Central memory CD8-positive, alpha-beta T cell (primary cell): Measurements from ENCODE around the gene ENPP6.

Source experiments
- ATAC-seq: fragments of 150-1000 bp; cut with Tn5 transposase; replicated peaks from 2 replicates; pipeline ENCODE4 v1.10.0; 2022; ENCODE audit warnings: mild to moderate bottlenecking, moderate FRiP score, moderate number of reproducible peaks; ENCODE audit not compliant: poor library complexity, severe bottlenecking; ENCODE audit errors: extremely low read depth
- DNase-seq, 2 donors: peaks; one replicate each; pipeline ENCODE4 v3.0.0; 2021; ENCODE audit warnings: low spot score in 2 of 2
- H3K27ac Mint-ChIP-seq: one replicate; pipeline ENCODE4 v1.8.0; 2022; ENCODE audit warnings: low read depth, mild to moderate bottlenecking, moderate library complexity, mixed read lengths
- H3K27me3 Mint-ChIP-seq: one replicate; pipeline ENCODE4 v1.8.0; 2022; ENCODE audit warnings: mixed read lengths
- H3K36me3 Mint-ChIP-seq: one replicate; pipeline ENCODE4 v1.8.0; 2022; ENCODE audit warnings: mild to moderate bottlenecking, moderate library complexity, mixed read lengths; ENCODE audit not compliant: insufficient read depth
- H3K4me1 Mint-ChIP-seq: one replicate; pipeline ENCODE4 v1.8.0; 2022; ENCODE audit warnings: mixed read lengths
- H3K4me3 Mint-ChIP-seq: one replicate; pipeline ENCODE4 v1.8.0; 2022; ENCODE audit warnings: mild to moderate bottlenecking, moderate library complexity, mixed read lengths
- H3K9me3 Mint-ChIP-seq: one replicate; pipeline ENCODE4 v1.8.0; 2022; ENCODE audit warnings: mixed read lengths

The ENPP6 gene

DNA sequence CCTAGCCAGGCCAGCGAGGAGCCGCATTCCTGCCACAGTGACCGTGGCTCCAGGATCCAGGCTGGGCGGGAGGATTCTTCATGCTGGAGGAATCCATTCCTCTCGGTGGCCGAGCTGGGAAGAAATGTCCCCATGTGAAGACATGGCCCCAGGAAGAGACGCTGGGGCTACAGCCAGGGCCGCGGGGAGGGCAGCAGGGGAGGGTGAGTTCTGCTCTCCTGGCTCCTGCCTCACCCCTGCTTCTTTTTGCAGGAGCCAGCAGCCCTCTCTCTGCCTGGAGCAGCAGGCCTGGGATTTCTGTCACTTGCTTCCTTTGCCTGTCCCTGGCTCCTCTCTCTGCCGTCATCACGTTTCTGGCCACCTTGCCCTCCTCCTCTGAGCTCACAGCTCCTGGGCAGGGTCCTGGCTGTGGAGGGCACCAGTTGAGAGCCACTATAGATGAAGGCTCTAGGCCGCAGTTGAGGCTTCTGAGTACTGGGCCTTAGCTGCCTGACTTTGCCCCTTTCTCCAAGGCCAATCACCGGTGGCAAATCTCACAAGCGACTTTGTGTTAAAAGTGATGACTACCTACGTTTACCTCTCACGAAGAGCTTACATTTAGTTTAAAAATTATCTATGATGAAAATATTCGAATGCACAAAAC is 48.3 kb downstream of the ENPP6 start:
- peak overlapping the region; percentile 68 for H3K27ac Mint-ChIP-seq
- no peaks in the 10 kb centered on the region for H3K9me3 Mint-ChIP-seq
- no peaks in the 10 kb centered on the region for H3K36me3 Mint-ChIP-seq
- H3K4me3 Mint-ChIP-seq, result no peak overlapping the region
- ATAC-seq (no peak), DNase-seq (no peak)
- H3K4me1 Mint-ChIP-seq, result peaks cover 6% of the 10 kb centered on the region
- peaks cover 96% of the 10 kb centered on the region for H3K27me3 Mint-ChIP-seq

DNA sequence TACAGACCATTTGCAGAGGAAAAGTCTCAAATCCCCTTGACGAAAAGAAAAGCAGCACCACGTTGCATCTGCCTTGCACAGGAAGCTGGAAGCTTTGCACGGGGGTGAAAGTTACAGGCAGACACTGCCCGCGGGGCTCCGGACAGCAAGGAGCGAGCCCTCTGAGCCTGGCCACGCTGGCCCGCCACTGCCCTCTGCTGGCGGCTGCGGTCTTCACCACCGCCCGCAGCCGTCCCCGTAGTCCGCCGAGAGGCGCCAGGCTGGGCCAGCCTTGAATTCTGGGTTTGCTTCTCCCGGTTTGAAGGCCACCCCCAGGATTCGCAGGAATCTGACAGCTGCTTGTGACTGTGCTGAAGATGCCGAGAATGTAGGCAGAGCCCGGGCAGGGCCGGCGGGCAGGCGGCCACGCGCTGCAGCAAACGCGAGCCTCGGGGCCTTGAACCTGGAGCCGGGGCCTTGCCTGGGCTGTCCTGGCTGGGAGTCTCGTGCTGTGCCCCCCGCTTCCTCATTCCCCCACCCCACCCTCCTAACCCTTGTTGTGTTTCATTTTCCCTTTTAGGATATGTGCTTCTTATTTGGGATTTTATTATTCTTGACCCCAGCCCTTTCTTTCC is 49.2 kb downstream of the ENPP6 start:
- DNase-seq, result peak in 1 of 2 donors; percentile 37
- H3K36me3 Mint-ChIP-seq, result no peaks in the 10 kb centered on the region
- no peak overlapping the region for H3K4me3 Mint-ChIP-seq
- no peaks in the 10 kb centered on the region for H3K9me3 Mint-ChIP-seq
- peak overlapping the region; percentile 68 for H3K27ac Mint-ChIP-seq
- H3K4me1 Mint-ChIP-seq, result peaks cover 6% of the 10 kb centered on the region
- peaks cover 93% of the 10 kb centered on the region for H3K27me3 Mint-ChIP-seq
- no peak for ATAC-seq

DNA sequence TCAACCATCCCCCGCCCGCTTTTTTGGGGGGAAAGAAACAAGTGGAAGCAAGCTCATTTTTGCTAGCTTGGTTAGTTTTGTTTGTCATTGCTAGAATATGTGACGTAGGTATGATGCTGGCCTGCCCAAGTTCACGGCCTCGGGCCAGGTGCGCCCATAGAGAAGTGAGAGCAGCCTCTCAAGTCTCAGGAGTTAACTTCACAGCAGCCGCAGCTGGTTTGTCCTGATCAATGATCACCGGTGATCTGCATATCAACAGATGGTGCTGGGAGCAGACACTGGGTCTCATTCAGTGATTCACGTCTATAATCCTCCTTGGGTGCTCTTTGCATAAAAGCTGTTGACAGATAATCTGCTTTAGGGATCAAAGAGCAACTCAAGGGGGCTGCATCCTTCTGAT is 50.1 kb downstream of the ENPP6 start:
- Mint-ChIP-seq H3K4me1 (peaks cover 6% of the 10 kb centered on the region), H3K27ac (no peak overlapping the region), H3K27me3 (peaks cover 88% of the 10 kb centered on the region), H3K36me3 (no peaks in the 10 kb centered on the region), H3K4me3 (no peak overlapping the region), H3K9me3 (no peaks in the 10 kb centered on the region)
- ATAC-seq, result no peak
- DNase-seq, result no peak

DNA sequence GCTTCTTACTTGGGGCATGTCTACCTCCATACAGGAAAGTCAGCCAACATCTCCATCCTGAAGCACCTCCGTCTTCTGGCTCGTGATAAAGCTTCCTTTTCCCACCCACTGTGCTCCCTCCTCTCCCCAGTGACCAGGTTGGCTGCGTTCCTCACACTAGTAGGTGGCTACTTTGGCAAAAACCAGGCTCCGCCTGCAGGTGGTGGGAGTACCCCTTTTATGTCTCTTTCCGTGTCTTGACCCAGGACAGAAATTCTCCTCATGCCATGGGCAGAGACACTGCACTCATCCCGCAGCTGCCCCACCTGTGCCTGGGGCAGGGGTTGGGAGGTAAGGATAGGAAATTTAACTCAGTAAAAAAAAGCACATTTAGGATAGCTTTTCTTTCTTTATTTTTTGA is 50.9 kb downstream of the ENPP6 start:
- H3K27me3 Mint-ChIP-seq, result peaks cover 88% of the 10 kb centered on the region

DNA sequence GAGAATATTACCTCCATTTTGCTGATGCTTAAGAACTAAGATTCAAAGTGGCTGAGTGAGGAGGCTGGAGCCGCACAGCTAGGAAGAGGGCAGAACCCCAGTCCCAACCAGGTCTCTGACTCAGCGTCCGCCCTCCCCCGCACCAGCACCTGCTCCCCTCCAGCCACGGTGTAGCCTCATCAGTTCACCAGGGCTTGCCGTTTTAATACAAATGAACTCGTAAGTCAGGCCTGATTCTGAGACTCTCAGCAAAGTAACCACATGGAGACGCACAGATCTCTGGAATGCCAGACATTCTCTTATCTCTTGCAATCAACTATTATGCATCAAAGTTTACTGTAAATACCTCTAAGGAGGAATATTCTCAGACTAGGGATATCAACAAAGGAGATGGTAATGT is 52.4 kb downstream of the ENPP6 start:
- Mint-ChIP-seq H3K27me3 (peaks cover 88% of the 10 kb centered on the region), H3K9me3 (no peaks in the 10 kb centered on the region), H3K27ac (no peak overlapping the region), H3K4me3 (no peak overlapping the region), H3K36me3 (no peaks in the 10 kb centered on the region), H3K4me1 (peaks cover 6% of the 10 kb centered on the region)
- no peak for DNase-seq
- ATAC-seq, result no peak

More for the DNA sequence above, 50.9 kb downstream of the ENPP6 start:
- ATAC-seq (no peak), DNase-seq (no peak)
- no peak overlapping the region for H3K4me3 Mint-ChIP-seq
- no peak overlapping the region for H3K27ac Mint-ChIP-seq
- H3K9me3 Mint-ChIP-seq, result no peaks in the 10 kb centered on the region
- H3K4me1 Mint-ChIP-seq, result peaks cover 6% of the 10 kb centered on the region
- no peaks in the 10 kb centered on the region for H3K36me3 Mint-ChIP-seq

DNA sequence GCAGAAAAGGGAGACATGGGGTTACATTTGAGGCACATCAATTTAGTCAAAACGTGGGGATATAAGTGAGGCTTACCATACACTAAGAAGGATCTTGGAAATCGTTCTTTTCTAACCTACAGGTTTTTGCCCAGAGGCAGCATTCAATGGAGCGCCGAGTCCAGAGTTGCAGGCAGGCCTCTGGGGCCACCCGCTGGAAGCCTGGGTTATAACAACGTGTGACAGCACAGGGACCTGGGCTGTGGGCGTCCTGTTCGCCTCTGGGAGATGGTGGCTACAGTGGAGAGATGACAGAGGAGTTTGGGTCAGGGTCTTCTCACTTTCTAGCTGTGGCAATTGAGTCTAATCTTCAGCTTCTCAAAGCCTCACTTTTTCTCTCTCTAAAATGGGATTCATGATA is 53.9 kb downstream of the ENPP6 start:
- no peaks in the 10 kb centered on the region for H3K9me3 Mint-ChIP-seq
- DNase-seq, result no peak
- H3K27ac Mint-ChIP-seq, result no peak overlapping the region
- H3K36me3 Mint-ChIP-seq, result no peaks in the 10 kb centered on the region
- peaks cover 2% of the 10 kb centered on the region for H3K4me1 Mint-ChIP-seq
- H3K27me3 Mint-ChIP-seq, result peaks cover 83% of the 10 kb centered on the region
- no peak overlapping the region for H3K4me3 Mint-ChIP-seq
- ATAC-seq, result no peak

DNA sequence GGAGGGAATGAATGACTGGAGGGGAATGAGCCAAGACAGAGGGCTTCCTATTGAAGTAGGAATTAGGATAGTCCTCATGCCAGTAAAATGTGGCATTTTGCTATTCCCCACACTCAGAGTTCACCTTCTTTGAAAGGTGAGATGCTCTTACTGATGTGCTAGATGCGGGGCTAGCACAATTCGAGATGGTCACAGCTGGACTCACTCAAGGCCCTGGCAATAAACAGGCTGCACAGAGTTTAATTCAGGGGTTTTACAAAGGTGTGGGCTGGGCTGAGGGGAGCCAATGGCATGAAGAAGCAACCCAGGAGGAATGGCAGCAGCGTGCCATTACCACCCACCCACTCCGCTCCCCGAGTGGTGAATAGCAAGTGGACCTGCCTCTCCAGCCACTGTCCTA is 55.1 kb downstream of the ENPP6 start:
- Mint-ChIP-seq H3K4me3 (no peak overlapping the region), H3K4me1 (no peaks in the 10 kb centered on the region)
- no peak for DNase-seq

DNA sequence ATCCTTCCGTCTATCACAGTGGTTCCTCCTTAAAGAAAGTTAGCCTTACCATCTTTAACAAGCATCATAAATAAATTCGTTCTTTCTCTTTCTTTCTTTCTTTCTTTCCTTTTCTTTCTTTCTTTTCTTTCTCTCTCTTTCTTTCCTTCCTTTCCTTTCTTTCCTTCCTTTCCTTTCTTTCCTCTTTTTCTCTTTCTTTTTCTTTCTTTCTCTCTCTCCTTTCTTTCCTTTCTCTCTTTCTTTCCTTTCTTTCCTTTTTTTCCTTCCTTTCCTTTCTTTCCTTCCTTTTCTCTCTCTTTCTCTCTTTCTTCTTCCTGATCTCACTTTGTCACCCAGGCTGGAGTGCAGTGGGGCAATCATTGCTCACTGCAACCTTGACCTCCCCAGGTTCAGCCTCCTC is 60.4 kb downstream of the ENPP6 start:
- no peak overlapping the region for H3K4me3 Mint-ChIP-seq
- H3K27ac Mint-ChIP-seq, result peak overlapping the region; percentile 84
- peaks cover 3% of the 10 kb centered on the region for H3K36me3 Mint-ChIP-seq
- ATAC-seq, result no peak
- H3K27me3 Mint-ChIP-seq, result peaks cover 64% of the 10 kb centered on the region
- DNase-seq, result no peak
- H3K9me3 Mint-ChIP-seq, result no peaks in the 10 kb centered on the region
- H3K4me1 Mint-ChIP-seq, result no peaks in the 10 kb centered on the region

More for the DNA sequence above, 55.1 kb downstream of the ENPP6 start:
- no peak for ATAC-seq
- peaks cover 84% of the 10 kb centered on the region for H3K27me3 Mint-ChIP-seq
- no peaks in the 10 kb centered on the region for H3K9me3 Mint-ChIP-seq
- no peak overlapping the region for H3K27ac Mint-ChIP-seq
- H3K36me3 Mint-ChIP-seq, result no peaks in the 10 kb centered on the region

DNA sequence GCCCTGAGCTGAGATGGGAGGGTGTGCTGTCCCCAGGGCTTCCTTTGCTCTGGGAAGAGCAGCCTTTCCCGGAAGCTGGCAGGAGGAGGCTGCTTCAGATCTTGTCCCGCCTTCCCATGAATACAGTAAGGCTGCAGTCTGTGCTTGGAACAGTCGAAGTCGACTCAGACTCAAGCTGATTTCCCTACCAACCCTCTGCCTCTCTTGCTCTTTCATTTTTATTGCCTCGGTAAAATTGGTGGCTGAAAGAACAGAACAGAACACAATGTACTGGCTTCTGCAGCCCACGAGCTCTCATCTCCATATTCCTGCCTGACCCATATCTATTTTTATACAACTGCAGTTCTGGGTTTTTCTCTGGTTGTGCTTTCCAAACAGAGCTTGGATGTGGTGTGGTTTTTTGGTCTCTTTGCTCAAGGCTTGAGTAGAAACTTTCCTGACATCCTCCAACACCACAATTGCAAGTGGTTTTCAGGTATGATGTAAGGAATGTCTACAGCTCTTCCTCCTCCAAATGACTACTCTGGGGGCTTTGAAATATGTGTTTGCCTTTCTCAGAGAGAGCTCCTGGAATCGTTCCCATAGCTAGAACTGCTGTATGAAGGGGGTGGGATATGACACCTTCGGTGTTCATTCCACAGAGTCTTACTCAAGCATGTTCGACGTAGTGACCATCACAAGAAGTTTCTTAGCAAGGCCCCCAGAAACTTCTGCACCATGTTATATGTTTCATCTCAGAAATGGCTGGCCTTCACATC is 61.3 kb downstream of the ENPP6 start:
- Mint-ChIP-seq H3K36me3 (peaks cover 3% of the 10 kb centered on the region), H3K4me3 (no peak overlapping the region)

DNA sequence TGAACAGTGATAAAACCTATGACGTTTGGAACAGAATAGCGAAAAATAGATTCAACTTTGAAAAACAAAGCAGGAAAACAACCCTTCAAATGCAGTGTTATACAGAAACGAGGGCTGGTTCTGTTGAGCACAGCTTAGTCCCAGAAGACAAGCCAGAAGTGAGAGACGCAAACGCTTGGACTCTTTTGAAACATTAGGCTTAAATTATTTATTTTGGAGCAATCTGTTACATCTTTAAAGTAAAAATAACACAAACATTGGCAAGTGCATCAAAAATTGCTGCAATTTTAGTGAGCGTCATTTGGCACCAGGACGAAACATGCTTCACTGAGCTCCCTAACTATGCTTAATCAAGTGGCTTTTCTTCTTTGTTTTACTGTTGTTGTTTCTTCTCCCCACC is 63.5 kb downstream of the ENPP6 start:
- H3K4me1 Mint-ChIP-seq, result no peaks in the 10 kb centered on the region
- H3K27me3 Mint-ChIP-seq, result peaks cover 45% of the 10 kb centered on the region
- DNase-seq (no peak), ATAC-seq (no peak)
- peaks cover 3% of the 10 kb centered on the region for H3K36me3 Mint-ChIP-seq
- H3K9me3 Mint-ChIP-seq, result no peaks in the 10 kb centered on the region
- H3K27ac Mint-ChIP-seq, result no peak overlapping the region
- no peak overlapping the region for H3K4me3 Mint-ChIP-seq

More for the DNA sequence above, 61.3 kb downstream of the ENPP6 start:
- Mint-ChIP-seq H3K4me1 (no peaks in the 10 kb centered on the region), H3K9me3 (no peaks in the 10 kb centered on the region), H3K27me3 (peaks cover 61% of the 10 kb centered on the region), H3K27ac (no peak overlapping the region)
- no peak for DNase-seq
- no peak for ATAC-seq

DNA sequence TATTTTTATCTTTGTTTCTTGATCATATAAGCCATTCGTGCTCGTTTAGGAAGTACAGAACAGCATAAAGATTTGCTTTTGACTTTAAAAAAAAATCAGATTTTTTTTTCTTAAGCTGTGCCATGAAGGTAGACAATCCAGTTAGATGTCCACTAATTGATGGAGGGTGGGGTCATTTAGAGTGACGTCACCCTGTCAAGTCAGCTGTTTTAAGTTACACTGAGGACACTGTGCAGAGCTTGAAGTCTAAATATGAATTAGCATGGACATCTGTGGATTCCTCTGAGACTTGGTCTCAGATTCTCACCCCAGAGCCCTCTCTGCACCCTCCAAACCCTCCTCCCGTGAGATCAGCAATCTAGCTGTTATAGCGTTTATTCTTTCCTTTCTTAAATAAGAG is 63.9 kb downstream of the ENPP6 start:
- ATAC-seq (no peak), DNase-seq (no peak)
- H3K9me3 Mint-ChIP-seq, result no peaks in the 10 kb centered on the region
- H3K4me1 Mint-ChIP-seq, result no peaks in the 10 kb centered on the region
- peaks cover 3% of the 10 kb centered on the region for H3K36me3 Mint-ChIP-seq
- peaks cover 40% of the 10 kb centered on the region for H3K27me3 Mint-ChIP-seq
- H3K4me3 Mint-ChIP-seq, result no peak overlapping the region
- H3K27ac Mint-ChIP-seq, result no peak overlapping the region

DNA sequence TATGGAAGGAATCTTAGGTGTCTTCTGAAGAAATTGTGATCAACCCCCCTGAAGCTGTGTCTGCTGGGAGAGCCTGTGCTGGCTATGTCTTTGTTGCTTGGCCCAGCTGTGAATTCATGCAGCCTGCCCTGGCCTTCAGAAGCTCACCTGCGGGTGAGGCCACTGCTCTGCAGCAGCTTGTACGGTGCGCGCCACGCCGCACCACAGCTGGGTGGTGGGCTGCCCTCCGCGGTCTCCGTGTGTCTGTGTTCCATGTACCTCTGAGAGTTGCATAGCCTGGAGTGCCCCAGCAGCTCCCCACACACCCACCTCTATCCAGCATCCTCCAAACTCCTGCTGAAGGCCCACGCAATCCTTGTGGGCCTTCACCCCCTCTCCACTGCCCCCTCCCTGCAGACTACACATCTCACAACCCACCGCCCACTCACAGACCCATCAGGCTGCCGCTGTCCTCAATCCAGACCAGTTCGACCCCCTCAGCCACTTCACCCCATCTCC is 65.6 kb downstream of the ENPP6 start:
- DNase-seq, result no peak
- ATAC-seq, result no peak
- Mint-ChIP-seq H3K27ac (no peak overlapping the region), H3K27me3 (peaks cover 31% of the 10 kb centered on the region), H3K36me3 (peaks cover 3% of the 10 kb centered on the region), H3K4me1 (no peaks in the 10 kb centered on the region), H3K9me3 (no peaks in the 10 kb centered on the region), H3K4me3 (no peak overlapping the region)
